CD4-positive, alpha-beta T cell (primary cell): ENCODE measurements around the gene SIRT6. TPM values are rescaled to one million over a fixed set of nuclear protein-coding genes. Genes with fewer than 3 reads are reported as not detected.

Source experiments
- ATAC-seq: fragments of 200-7000 bp; cut with Tn5 transposase; one replicate; pipeline ENCODE4 v1.10.0; 2022; ENCODE audit warnings: mild to moderate bottlenecking; ENCODE audit not compliant: poor library complexity
- CTCF ChIA-PET: fragments of 350-600 bp; sonication (Branson Sonifier 250); formaldehyde crosslinking; loops from one replicate; lab custom pipeline; 2021; ENCODE audit warnings: antibody characterized with exemption, inconsistent platforms; lab: Charles Lee
- POLR2A ChIA-PET: fragments of 350-600 bp; sonication (Branson Sonifier 250); formaldehyde crosslinking; loops from one replicate; lab custom pipeline; 2021; ENCODE audit warnings: antibody characterized with exemption, inconsistent platforms; lab: Charles Lee
- DNase-seq, 14 experiments: peaks; one replicate each; pipeline ENCODE4 v3.0.0-alpha.2; 2013 to 2020; ENCODE audit warnings: mixed read lengths in 2 of 14
- H3K27ac ChIP-seq, 2 donors: one replicate each; pipeline versions ENCODE4 v1.5.1 to v1.7.0; 2013; ENCODE audit warnings: low read length in 2 of 2, low read depth in 1 of 2, mild to moderate bottlenecking in 1 of 2
- H3K27me3 ChIP-seq, 2 experiments: 1 replicate in 1 of 2; 2 replicates in 1 of 2; pipeline versions ENCODE4 v1.6.1 to v1.7.0; 2013; ENCODE audit warnings: low read length in 2 of 2, control low read depth in 1 of 2, mild to moderate bottlenecking in 1 of 2, moderate library complexity in 1 of 2; ENCODE audit not compliant: insufficient read depth in 2 of 2, control insufficient read depth in 1 of 2
- H3K36me3 ChIP-seq: one replicate; pipeline ENCODE4 v1.6.1; 2013; ENCODE audit warnings: low read length, control low read depth; ENCODE audit not compliant: insufficient read depth
- H3K4me1 ChIP-seq: one replicate; pipeline ENCODE4 v1.6.1; 2013; ENCODE audit warnings: low read length, control low read depth; ENCODE audit not compliant: insufficient read depth
- H3K4me3 ChIP-seq: one replicate; pipeline ENCODE4 v1.5.1; 2013; ENCODE audit warnings: mild to moderate bottlenecking, low read length, moderate library complexity
- H3K9me3 ChIP-seq, 2 experiments: 1 replicate in 1 of 2; 2 replicates in 1 of 2; pipeline versions ENCODE4 v1.6.1 to v1.7.0; 2013; ENCODE audit warnings: low read length in 2 of 2, mild to moderate bottlenecking in 2 of 2, control low read depth in 1 of 2, moderate library complexity in 1 of 2; ENCODE audit not compliant: control insufficient read depth in 1 of 2, insufficient read depth in 1 of 2
- H3K27ac Mint-ChIP-seq: one replicate; pipeline ENCODE4 v1.8.0; 2020; ENCODE audit warnings: mixed read lengths
- H3K27me3 Mint-ChIP-seq: one replicate; pipeline ENCODE4 v1.8.0; 2021; ENCODE audit warnings: mixed read lengths
- H3K36me3 Mint-ChIP-seq: one replicate; pipeline ENCODE4 v1.8.0; 2021; ENCODE audit warnings: low read depth, mixed read lengths
- H3K4me1 Mint-ChIP-seq: one replicate; pipeline ENCODE4 v1.8.0; 2021; ENCODE audit warnings: low read depth, mixed read lengths
- H3K4me3 Mint-ChIP-seq: one replicate; pipeline ENCODE4 v1.8.0; 2020; ENCODE audit warnings: mild to moderate bottlenecking, mixed read lengths
- H3K9me3 Mint-ChIP-seq: one replicate; pipeline ENCODE4 v1.8.0; 2020; ENCODE audit warnings: mixed read lengths
- CTCF ChIP-seq: fragments of 200-600 bp; IDR thresholded peaks from one replicate; pipeline ENCODE4 v1.8.0; 2022; ENCODE audit warnings: antibody characterized with exemption, mild to moderate bottlenecking
- intact Hi-C, 2 experiments: fragments of 100-400 bp; cut with DNase I in 1 of 2; cut with micrococcal nuclease in 1 of 2; formaldehyde crosslinking; loops; one replicate each; pipeline versions ENCODE4 v1.15.1 to v1.9.0; 2023 to 2025; cut with DNase I, micrococcal nuclease
- total RNA-seq, 174 experiments: library from RNA in 2 of 174; stranded (reverse) in 2 of 174; gene quantifications; one replicate each; pipeline ENCODE4 v1.2.3 and lab custom pipeline; 2021 to 2026

The SIRT6 gene
- total RNA-seq, 2 experiments from 2014 or later, result 11.2 to 14.2 TPM

GRCh38 chr19:4178990-4179389 is 3.4 kb downstream of the SIRT6 start:
- H3K27ac Mint-ChIP-seq, result no peak overlapping the region
- Histone ChIP-seq H3K27ac (no peak overlapping the region), H3K4me3 (no peak overlapping the region), H3K27me3 (no peaks in the 10 kb centered on the region), H3K36me3 (peaks cover 22% of the 10 kb centered on the region), H3K4me1 (peaks cover 41% of the 10 kb centered on the region), H3K9me3 (no peaks in the 10 kb centered on the region)
- peaks cover 32% of the 10 kb centered on the region for H3K4me1 Mint-ChIP-seq
- DNase-seq, result no peak
- peaks cover 3% of the 10 kb centered on the region for H3K27me3 Mint-ChIP-seq
- no peaks in the 10 kb centered on the region for H3K9me3 Mint-ChIP-seq
- intact Hi-C loops, result no loop called here
- peak overlapping the region; percentile 69 for H3K4me3 Mint-ChIP-seq
- H3K36me3 Mint-ChIP-seq, result peaks cover 44% of the 10 kb centered on the region
- POLR2A ChIA-PET, result no interaction called here
- no peak for ATAC-seq
- CTCF ChIA-PET, result no interaction called here
- no peak for TF ChIP-seq CTCF

GRCh38 chr19:4177146-4177545 is 5.2 kb downstream of the SIRT6 start:
- no peak for ATAC-seq
- Mint-ChIP-seq H3K4me1 (peaks cover 25% of the 10 kb centered on the region), H3K27ac (no peak overlapping the region), H3K9me3 (no peaks in the 10 kb centered on the region), H3K36me3 (peaks cover 39% of the 10 kb centered on the region), H3K27me3 (peaks cover 7% of the 10 kb centered on the region), H3K4me3 (no peak overlapping the region)
- peaks cover 22% of the 10 kb centered on the region for H3K36me3 ChIP-seq
- ChIA-PET CTCF (interaction anchor here (0.7 kb wide), 1 partner anchor 15 kb away, joined by 4 read pairs; no protein-coding TSS in a partner anchor), POLR2A (no interaction called here)
- no peak for TF ChIP-seq CTCF
- H3K4me1 ChIP-seq, result peaks cover 35% of the 10 kb centered on the region
- peaks cover 0 to 10% of the 10 kb centered on the region in 2 experiments for H3K27me3 ChIP-seq
- no peak overlapping the region for H3K4me3 ChIP-seq
- no peak for DNase-seq
- no peak overlapping the region for H3K27ac ChIP-seq
- peaks cover 0 to 10% of the 10 kb centered on the region in 2 experiments for H3K9me3 ChIP-seq
- intact Hi-C loops, result no loop called here

- peaks cover 0 to 10% of the 10 kb centered on the region in 2 experiments for H3K9me3 ChIP-seq
- Mint-ChIP-seq H3K9me3 (no peaks in the 10 kb centered on the region), H3K27me3 (peaks cover 7% of the 10 kb centered on the region), H3K27ac (no peak overlapping the region), H3K4me1 (peaks cover 14% of the 10 kb centered on the region), H3K36me3 (peaks cover 34% of the 10 kb centered on the region), H3K4me3 (no peak overlapping the region)
- peaks cover 19% of the 10 kb centered on the region for H3K4me1 ChIP-seq
- no peak overlapping the region for H3K4me3 ChIP-seq
- ChIA-PET POLR2A (no interaction called here), CTCF (no interaction called here)
- no peak for TF ChIP-seq CTCF
- no peak for ATAC-seq
- DNase-seq, result no peak
- intact Hi-C loops, result no loop called here
- H3K27me3 ChIP-seq, result peaks cover 7 to 16% of the 10 kb centered on the region in 2 experiments
- H3K36me3 ChIP-seq, result peaks cover 22% of the 10 kb centered on the region
- no peak overlapping the region for H3K27ac ChIP-seq
Measured at GRCh38 chr19:4175669-4175931, 6.8 kb downstream of the SIRT6 start.
